ENCODE data around the gene LDB3. TPM values are rescaled to one million over a fixed set of nuclear protein-coding genes. Genes with fewer than 3 reads are reported as not detected.

Gene LDB3
- total and polyA plus RNA-seq, 10 donors: 0.14 to 1.2 (median 0.36) TPM; not detected in 2

DNA sequence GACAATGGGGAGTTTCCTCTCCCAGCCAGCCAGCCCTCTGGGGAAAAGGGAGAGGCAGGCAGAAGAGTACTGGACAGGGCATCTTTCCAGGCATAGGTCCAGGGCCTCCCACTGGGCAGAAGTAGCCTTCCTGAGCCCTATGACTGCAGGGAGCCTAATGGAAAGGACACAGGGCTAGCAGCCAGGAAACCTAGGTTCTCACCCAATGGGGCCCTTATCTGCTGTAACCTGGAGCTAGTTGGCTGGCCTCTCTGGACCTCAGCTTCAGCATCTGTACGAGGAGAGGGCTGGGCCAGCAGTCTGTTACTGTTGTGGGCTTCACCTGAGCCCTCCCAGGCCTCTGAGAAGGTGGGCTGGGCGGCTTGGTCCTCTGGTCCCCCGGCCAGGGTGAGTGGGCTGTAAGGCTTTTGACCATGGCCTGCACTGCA, 22.4 kb downstream of the LDB3 start:
- H3K36me3 ChIP-seq: no peaks in the 10 kb centered on the region
- DNase-seq: no peak
- no peaks in the 10 kb centered on the region for H3K9me3 ChIP-seq
- peaks cover 0 to 48% (median 0%) of the 10 kb centered on the region in 7 donors for H3K27me3 ChIP-seq (replicated peaks in 1 of 7)
- peaks cover 6 to 13% (median 9%) of the 10 kb centered on the region in 6 donors for H3K4me1 ChIP-seq
- H3K27ac ChIP-seq: no peak overlapping the region
- TF ChIP-seq POLR2A (IDR thresholded peaks at IDR 0.05) (no peak), CTCF (IDR thresholded peaks at IDR 0.05 in 8 of 11, conservative IDR thresholded peaks at IDR 0.05 in 3 of 11) (no peak), POLR2AphosphoS5 (IDR thresholded peaks at IDR 0.05) (no peak)
- intact Hi-C loops (cut with DNase I; ENCODE audit: low total_unique reads): no loop called here
- no peak overlapping the region for H3K4me3 ChIP-seq
- WGBS, 5 donors: 76 to 92% (median 78%) methylated on average over 2 to 3 of the region's 3 CpGs

- intact Hi-C loops (cut with DNase I; ENCODE audit: low total_unique reads): no loop called here
- Histone ChIP-seq H3K4me1 (peaks cover 6 to 13% (median 9%) of the 10 kb centered on the region in 6 donors), H3K4me3 (no peak overlapping the region), H3K27ac (no peak overlapping the region), H3K9me3 (no peaks in the 10 kb centered on the region), H3K27me3 (replicated peaks in 1 of 7) (peaks cover 0 to 47% (median 0%) of the 10 kb centered on the region in 7 donors), H3K36me3 (no peaks in the 10 kb centered on the region)
- DNase-seq: no peak
- TF ChIP-seq POLR2AphosphoS5 (IDR thresholded peaks at IDR 0.05) (no peak), CTCF (IDR thresholded peaks at IDR 0.05 in 8 of 11, conservative IDR thresholded peaks at IDR 0.05 in 3 of 11) (no peak), POLR2A (IDR thresholded peaks at IDR 0.05) (no peak)
- WGBS, 5 donors: 89 to 97% (median 91%) methylated on average over 10 to 14 of the region's 14 CpGs
Measured at GRCh38 chr10:86691333-86692022, 23.2 kb downstream of the LDB3 start.

DNA sequence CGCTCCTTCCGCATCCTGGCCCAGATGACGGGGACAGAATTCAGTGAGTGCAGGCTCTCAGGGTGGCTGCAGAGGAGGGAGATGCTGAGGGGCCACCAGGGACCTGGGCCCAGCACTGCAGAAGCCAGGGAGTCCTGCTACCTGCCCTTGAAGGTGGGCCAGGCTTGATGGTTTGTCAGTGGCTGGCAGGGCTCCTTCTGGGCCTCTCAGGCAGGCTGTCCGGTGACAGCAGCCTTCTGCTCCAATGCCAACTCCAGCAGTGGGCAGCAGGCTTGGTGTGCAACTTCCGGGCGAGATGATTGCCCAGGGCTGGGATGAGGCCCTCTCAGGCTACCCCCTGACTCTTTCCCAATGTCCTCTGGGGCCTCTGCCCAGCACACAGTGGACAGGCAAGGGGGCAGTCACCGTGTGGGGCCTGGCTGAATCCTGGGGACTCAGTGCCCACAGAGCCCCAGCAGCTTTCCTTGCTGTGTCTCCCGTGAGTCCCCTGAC, 23.8 kb downstream of the LDB3 start:
- H3K4me1 ChIP-seq: peaks cover 6 to 13% (median 9%) of the 10 kb centered on the region in 6 donors
- TF ChIP-seq POLR2A (IDR thresholded peaks at IDR 0.05): no peak
- TF ChIP-seq POLR2AphosphoS5 (IDR thresholded peaks at IDR 0.05): no peak
- TF ChIP-seq CTCF (IDR thresholded peaks at IDR 0.05 in 8 of 11, conservative IDR thresholded peaks at IDR 0.05 in 3 of 11): no peak
- H3K36me3 ChIP-seq: no peaks in the 10 kb centered on the region
- H3K27ac ChIP-seq: no peak overlapping the region
- no peak for DNase-seq
- H3K27me3 ChIP-seq (replicated peaks in 1 of 7): peaks cover 0 to 44% (median 0%) of the 10 kb centered on the region in 7 donors
- H3K4me3 ChIP-seq: no peak overlapping the region
- intact Hi-C loops (cut with DNase I; ENCODE audit: low total_unique reads): no loop called here
- H3K9me3 ChIP-seq: no peaks in the 10 kb centered on the region
- WGBS, 5 donors: 84 to 95% (median 92%) methylated on average over 3 to 8 of the region's 8 CpGs

GRCh38 chr10:86692664-86693063, 24.4 kb downstream of the LDB3 start:
- 85 to 94% (median 89%) methylated on average over 7 of the region's 7 CpGs for WGBS, 5 donors
- H3K36me3 ChIP-seq: no peaks in the 10 kb centered on the region
- H3K27me3 ChIP-seq (replicated peaks in 1 of 7): peaks cover 0 to 38% (median 0%) of the 10 kb centered on the region in 7 donors
- DNase-seq: no peak
- H3K9me3 ChIP-seq: no peaks in the 10 kb centered on the region
- TF ChIP-seq POLR2A (IDR thresholded peaks at IDR 0.05) (no peak), POLR2AphosphoS5 (IDR thresholded peaks at IDR 0.05) (no peak), CTCF (IDR thresholded peaks at IDR 0.05 in 8 of 11, conservative IDR thresholded peaks at IDR 0.05 in 3 of 11) (no peak)
- intact Hi-C loops (cut with DNase I; ENCODE audit: low total_unique reads): no loop called here
- H3K27ac ChIP-seq: no peak overlapping the region
- H3K4me1 ChIP-seq: peaks cover 6 to 13% (median 9%) of the 10 kb centered on the region in 6 donors
- no peak overlapping the region for H3K4me3 ChIP-seq

All from spleen (tissue), 11 donors.